ENCODE results near the gene AMIGO2.

AMIGO2 gene

DNA sequence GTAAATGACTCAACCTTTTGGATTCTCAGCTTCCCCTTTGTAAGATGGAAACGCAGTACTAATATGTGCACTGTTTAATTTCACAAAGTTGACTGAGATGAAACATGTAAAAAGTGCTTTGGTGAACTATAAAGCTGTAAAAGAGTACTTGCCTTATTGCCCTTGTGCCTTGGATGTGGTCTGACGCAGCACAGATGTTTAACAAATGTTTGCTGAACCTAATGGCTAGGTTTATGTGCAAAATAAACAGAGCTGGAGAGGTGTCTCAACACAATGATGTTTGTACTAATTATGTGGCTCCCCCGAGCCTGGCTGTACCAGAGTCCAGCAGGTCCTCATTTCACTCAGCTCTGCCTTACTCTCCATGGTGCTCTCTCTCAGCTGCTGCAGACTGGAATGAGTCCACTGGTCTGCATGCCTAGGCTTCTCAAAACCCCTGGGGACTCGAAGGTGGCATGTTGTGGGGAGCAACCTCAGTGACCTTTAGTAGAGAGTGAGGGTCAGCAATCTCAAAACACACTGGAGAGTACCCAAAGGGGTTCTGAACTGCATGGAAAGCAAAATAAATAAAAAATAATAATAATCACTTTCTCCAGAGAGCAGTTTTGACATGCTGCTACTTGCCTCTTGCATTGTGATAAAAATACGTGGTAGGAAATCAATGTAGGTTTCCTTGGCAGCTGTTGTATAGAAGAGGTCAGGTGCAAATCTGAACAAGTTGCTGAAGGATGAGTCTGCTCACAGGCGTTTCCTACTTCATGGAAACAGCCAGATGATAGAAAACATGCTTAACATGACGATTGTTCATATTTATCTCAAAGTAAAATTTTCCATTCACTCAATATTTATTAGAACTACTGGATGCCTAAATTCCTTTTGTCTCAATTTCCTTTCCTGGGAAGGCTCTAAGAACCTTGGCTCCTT lies 8.5 kb upstream of the AMIGO2 start (continued):
- TF ChIP-seq, protein P1, sequence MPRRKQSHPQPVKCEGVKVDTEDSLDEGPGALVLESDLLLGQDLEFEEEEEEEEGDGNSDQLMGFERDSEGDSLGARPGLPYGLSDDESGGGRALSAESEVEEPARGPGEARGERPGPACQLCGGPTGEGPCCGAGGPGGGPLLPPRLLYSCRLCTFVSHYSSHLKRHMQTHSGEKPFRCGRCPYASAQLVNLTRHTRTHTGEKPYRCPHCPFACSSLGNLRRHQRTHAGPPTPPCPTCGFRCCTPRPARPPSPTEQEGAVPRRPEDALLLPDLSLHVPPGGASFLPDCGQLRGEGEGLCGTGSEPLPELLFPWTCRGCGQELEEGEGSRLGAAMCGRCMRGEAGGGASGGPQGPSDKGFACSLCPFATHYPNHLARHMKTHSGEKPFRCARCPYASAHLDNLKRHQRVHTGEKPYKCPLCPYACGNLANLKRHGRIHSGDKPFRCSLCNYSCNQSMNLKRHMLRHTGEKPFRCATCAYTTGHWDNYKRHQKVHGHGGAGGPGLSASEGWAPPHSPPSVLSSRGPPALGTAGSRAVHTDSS (tag by site-specific recombination; IDR thresholded peaks at IDR 0.05) = no peak
- TF ChIP-seq SCRT2 (tag by site-specific recombination; IDR thresholded peaks at IDR 0.05) = no peak
- peak; percentile 75 for TF ChIP-seq OSR2 (tag by site-specific recombination; IDR thresholded peaks at IDR 0.05)
- no peak for TF ChIP-seq HOXA7 (CRISPR knock-in tag; IDR thresholded peaks at IDR 0.05; ENCODE audit: borderline replicate concordance)
- TF ChIP-seq ZNF146 (tag by site-specific recombination; IDR thresholded peaks at IDR 0.05) = 0 out of 2 replicates have a peak, but pooled peaks have one; percentile 12
- no peak for TF ChIP-seq ZBTB1 (tag by site-specific recombination; IDR thresholded peaks at IDR 0.05)
- peak; percentile 64 for TF ChIP-seq GLIS1 (tag by site-specific recombination; IDR thresholded peaks at IDR 0.05)
- no peak for TF ChIP-seq ZNF132 (tag by site-specific recombination; IDR thresholded peaks at IDR 0.05; ENCODE audit: borderline replicate concordance)
- peak; percentile 94 for TF ChIP-seq SP7 (tag by site-specific recombination; IDR thresholded peaks at IDR 0.05)
- TF ChIP-seq ZNF529 (tag by site-specific recombination; IDR thresholded peaks at IDR 0.05; ENCODE audit: insufficient replicate concordance) = no peak
- TF ChIP-seq RBAK (tag by site-specific recombination; IDR thresholded peaks at IDR 0.05) = no peak
- no peak for TF ChIP-seq ZNF302 (tag by site-specific recombination; IDR thresholded peaks at IDR 0.05; ENCODE audit: low read depth)
- TF ChIP-seq ZSCAN16 (tag by site-specific recombination; IDR thresholded peaks at IDR 0.05) = peak; percentile 84; the same call in 1 of the 2 replicates
- TF ChIP-seq, protein P2, sequence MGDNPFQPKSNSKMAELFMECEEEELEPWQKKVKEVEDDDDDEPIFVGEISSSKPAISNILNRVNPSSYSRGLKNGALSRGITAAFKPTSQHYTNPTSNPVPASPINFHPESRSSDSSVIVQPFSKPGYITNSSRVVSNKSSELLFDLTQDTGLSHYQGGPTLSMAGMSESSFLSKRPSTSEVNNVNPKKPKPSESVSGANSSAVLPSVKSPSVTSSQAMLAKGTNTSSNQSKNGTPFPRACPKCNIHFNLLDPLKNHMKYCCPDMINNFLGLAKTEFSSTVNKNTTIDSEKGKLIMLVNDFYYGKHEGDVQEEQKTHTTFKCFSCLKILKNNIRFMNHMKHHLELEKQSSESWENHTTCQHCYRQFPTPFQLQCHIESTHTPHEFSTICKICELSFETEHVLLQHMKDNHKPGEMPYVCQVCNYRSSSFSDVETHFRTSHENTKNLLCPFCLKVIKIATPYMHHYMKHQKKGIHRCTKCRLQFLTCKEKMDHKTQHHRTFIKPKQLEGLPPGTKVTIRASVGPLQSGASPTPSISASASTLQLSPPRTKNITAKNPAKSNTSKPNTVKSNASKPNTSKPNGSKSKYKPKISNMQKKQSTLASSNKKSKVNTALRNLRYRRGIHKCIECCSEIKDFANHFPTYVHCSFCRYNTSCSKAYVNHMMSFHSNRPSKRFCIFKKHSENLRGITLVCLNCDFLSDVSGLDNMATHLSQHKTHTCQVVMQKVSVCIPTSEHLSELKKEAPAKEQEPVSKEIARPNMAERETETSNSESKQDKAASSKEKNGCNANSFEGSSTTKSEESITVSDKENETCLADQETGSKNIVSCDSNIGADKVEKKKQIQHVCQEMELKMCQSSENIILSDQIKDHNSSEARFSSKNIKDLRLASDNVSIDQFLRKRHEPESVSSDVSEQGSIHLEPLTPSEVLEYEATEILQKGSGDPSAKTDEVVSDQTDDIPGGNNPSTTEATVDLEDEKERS (tag by site-specific recombination; IDR thresholded peaks at IDR 0.05) = no peak
- peak; percentile 42; the same call in 1 of the 2 replicates for TF ChIP-seq ZNF843 (tag by site-specific recombination; IDR thresholded peaks at IDR 0.05)
- TF ChIP-seq ZBTB17 (tag by site-specific recombination; IDR thresholded peaks at IDR 0.05) = 0 out of 2 replicates have a peak, but pooled peaks have one; percentile 20
- TF ChIP-seq, protein P3, sequence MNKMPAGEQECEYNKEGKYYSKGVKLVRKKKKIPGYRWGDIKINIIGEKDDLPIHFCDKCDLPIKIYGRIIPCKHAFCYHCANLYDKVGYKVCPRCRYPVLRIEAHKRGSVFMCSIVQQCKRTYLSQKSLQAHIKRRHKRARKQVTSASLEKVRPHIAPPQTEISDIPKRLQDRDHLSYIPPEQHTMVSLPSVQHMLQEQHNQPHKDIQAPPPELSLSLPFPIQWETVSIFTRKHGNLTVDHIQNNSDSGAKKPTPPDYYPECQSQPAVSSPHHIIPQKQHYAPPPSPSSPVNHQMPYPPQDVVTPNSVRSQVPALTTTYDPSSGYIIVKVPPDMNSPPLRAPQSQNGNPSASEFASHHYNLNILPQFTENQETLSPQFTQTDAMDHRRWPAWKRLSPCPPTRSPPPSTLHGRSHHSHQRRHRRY (tag by site-specific recombination; IDR thresholded peaks at IDR 0.05) = no peak
- TF ChIP-seq, protein P4, sequence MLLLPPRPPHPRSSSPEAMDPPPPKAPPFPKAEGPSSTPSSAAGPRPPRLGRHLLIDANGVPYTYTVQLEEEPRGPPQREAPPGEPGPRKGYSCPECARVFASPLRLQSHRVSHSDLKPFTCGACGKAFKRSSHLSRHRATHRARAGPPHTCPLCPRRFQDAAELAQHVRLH (tag by site-specific recombination; IDR thresholded peaks at IDR 0.05) = no peak
- no peak for TF ChIP-seq ZNF37A (tag by site-specific recombination; IDR thresholded peaks at IDR 0.05)

DNA sequence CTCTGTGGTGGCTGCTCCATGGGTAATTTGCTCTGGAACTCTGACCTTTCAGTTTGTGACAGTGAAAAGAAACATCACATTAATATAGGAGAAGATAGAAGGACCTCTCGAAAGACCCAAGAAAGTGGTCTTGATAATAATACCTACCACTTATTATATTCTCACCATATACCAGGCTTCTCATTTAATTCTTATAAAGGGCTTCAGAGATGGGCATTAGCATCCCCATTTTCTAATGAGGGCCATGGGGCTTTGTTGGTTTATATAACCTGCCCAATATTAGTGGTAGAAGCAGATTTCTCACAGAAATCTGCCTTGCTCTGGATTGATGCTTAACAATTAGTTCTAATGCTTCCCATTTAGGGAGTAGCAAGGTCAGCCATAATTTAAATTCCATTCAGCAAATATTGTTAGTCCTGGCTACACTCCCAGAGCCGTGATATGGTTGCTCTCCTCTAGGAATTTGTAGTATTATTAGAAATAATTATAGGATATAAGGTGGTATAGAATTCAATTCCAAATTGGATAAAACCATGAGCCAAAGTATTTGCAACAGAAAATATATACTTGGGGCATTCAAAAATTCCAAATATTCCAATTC lies 7.4 kb upstream of the AMIGO2 start:
- ChIA-PET POLR2A (no interaction called here), CTCF (interaction anchor here (2.1 kb wide), 1 partner anchor 8 kb away, joined by 5 read pairs; no protein-coding TSS in a partner anchor)
- no peak for TF ChIP-seq KLF9 (tag by site-specific recombination; IDR thresholded peaks at IDR 0.05; ENCODE audit: low read depth)
- TF ChIP-seq WT1 (tag by site-specific recombination; IDR thresholded peaks at IDR 0.05) = 0 out of 2 replicates have a peak, but pooled peaks have one; percentile 50
- H3K4me3 ChIP-seq (ENCODE audit: low read depth, low read length) = no peak overlapping the region
- H3K36me3 ChIP-seq (ENCODE audit: control insufficient read depth in 2 of 2, insufficient read depth in 1 of 2, low read length in 2 of 2) = no peaks in the 10 kb centered on the region
- H3K9me3 ChIP-seq (ENCODE audit: control insufficient read depth, insufficient read depth, low read depth, low read length) = no peaks in the 10 kb centered on the region
- no peak overlapping the region for H3K27ac ChIP-seq (ENCODE audit: extremely low read depth, low read depth, low read length)
- H3K4me1 ChIP-seq (ENCODE audit: control insufficient read depth, insufficient read depth, low read length) = peaks cover 18% of the 10 kb centered on the region

Measured in HEK293 (cell line).